Measurements from ENCODE around the gene DDOST.

Gene DDOST

DNA sequence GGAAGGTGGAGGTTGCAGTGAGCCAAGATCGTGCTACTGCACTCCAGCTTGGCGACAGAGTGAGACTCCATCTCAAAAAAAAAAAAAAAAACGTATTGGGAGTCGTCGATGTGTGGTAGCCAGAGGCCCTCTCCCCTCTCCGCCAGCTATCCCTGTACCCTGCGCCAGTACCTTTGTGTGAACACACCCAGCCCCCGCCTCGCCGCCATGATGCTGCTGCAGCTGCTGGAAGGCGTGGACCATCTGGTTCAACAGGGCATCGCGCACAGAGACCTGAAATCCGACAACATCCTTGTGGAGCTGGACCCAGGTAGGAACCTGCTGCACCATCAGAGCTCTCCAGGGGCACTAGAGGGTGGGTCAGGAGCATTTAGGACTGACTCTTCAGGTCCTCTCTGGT is 15.8 kb downstream of the DDOST start:
- Histone ChIP-seq H3K9me2 (replicated peaks; ENCODE audit: control insufficient read depth, low read length) (no peaks in the 10 kb centered on the region), H3K4me3 (ENCODE audit: low read length) (no peak overlapping the region), H3K27me3 (ENCODE audit: control insufficient read depth, low read length) (no peaks in the 10 kb centered on the region), H3F3A (ENCODE audit: control insufficient read depth, insufficient read depth) (no peaks in the 10 kb centered on the region), H3K4me1 (ENCODE audit: control insufficient read depth, low read length) (no peaks in the 10 kb centered on the region), H3K27ac (ENCODE audit: low read depth, low read length) (no peak overlapping the region), H3K4me2 (ENCODE audit: low read length) (no peak overlapping the region), H3K9me3 (ENCODE audit: control insufficient read depth, insufficient read depth, low read length) (no peaks in the 10 kb centered on the region), H3K79me2 (ENCODE audit: control insufficient read depth, low read length) (no peaks in the 10 kb centered on the region), H3K36me3 (ENCODE audit: control insufficient read depth, low read length) (peaks cover 16% of the 10 kb centered on the region), H4K20me1 (ENCODE audit: control insufficient read depth, insufficient read depth, low read depth, low read length) (no peaks in the 10 kb centered on the region)
- TF ChIP-seq, protein P1, sequence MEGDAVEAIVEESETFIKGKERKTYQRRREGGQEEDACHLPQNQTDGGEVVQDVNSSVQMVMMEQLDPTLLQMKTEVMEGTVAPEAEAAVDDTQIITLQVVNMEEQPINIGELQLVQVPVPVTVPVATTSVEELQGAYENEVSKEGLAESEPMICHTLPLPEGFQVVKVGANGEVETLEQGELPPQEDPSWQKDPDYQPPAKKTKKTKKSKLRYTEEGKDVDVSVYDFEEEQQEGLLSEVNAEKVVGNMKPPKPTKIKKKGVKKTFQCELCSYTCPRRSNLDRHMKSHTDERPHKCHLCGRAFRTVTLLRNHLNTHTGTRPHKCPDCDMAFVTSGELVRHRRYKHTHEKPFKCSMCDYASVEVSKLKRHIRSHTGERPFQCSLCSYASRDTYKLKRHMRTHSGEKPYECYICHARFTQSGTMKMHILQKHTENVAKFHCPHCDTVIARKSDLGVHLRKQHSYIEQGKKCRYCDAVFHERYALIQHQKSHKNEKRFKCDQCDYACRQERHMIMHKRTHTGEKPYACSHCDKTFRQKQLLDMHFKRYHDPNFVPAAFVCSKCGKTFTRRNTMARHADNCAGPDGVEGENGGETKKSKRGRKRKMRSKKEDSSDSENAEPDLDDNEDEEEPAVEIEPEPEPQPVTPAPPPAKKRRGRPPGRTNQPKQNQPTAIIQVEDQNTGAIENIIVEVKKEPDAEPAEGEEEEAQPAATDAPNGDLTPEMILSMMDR (IDR thresholded peaks at IDR 0.05; ENCODE audit: low read depth, low read length, poor library complexity, severe bottlenecking): no peak
- no peak for TF ChIP-seq EZH2phosphoT487 (IDR thresholded peaks at IDR 0.05; ENCODE audit: borderline replicate concordance, low read length)

DNA sequence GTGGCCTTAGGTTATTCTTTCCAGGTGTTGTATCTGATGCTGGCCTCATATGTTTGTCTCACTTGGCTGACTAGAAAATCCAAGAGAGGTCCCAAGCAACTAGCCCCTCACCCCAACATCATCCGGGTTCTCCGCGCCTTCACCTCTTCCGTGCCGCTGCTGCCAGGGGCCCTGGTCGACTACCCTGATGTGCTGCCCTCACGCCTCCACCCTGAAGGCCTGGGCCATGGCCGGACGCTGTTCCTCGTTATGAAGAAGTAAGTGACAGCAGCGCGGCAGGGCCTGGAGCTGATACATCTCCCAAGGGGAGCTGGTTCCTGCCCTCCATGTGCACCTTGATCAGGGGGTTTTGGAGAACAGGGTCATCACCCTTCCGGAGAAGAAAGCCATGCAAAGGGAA is 16.8 kb downstream of the DDOST start:
- no peaks in the 10 kb centered on the region for H3K9me3 ChIP-seq (ENCODE audit: control insufficient read depth, insufficient read depth, low read length)

DNA sequence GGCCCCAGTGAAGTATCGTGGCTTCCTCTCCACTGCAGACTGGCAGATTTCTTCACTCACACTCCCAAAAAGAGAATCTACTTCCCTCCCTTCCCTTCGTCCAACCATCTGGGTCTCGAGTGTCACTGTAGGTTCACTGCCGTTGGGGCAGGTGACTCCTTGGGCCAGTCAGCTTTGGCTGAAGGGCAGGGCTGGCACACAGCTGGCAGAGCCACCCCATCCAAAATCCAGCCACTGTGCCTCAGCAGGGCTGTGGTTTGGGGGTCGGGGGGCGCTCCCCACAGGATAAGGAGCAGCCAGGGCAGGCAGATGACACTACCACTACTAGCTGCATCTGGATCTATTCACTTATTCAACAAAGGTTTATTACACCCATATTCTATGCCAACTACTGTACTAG is 18.1 kb downstream of the DDOST start:
- H3K9me2 ChIP-seq (replicated peaks; ENCODE audit: control insufficient read depth, low read length): no peaks in the 10 kb centered on the region
- H4K20me1 ChIP-seq (ENCODE audit: control insufficient read depth, insufficient read depth, low read depth, low read length): no peaks in the 10 kb centered on the region
- H3K9me3 ChIP-seq (ENCODE audit: control insufficient read depth, insufficient read depth, low read length): no peaks in the 10 kb centered on the region
- no peaks in the 10 kb centered on the region for H3K36me3 ChIP-seq (ENCODE audit: control insufficient read depth, low read length)
- H3K27ac ChIP-seq (ENCODE audit: low read depth, low read length): no peak overlapping the region
- no peaks in the 10 kb centered on the region for H3K79me2 ChIP-seq (ENCODE audit: control insufficient read depth, low read length)
- H3K4me1 ChIP-seq (ENCODE audit: control insufficient read depth, low read length): no peaks in the 10 kb centered on the region
- no peak overlapping the region for H3K4me3 ChIP-seq (ENCODE audit: low read length)
- H3F3A ChIP-seq (ENCODE audit: control insufficient read depth, insufficient read depth): no peaks in the 10 kb centered on the region
- TF ChIP-seq, protein P1 (IDR thresholded peaks at IDR 0.05; ENCODE audit: low read depth, low read length, poor library complexity, severe bottlenecking): no peak
- TF ChIP-seq EZH2phosphoT487 (IDR thresholded peaks at IDR 0.05; ENCODE audit: borderline replicate concordance, low read length): no peak
- H3K27me3 ChIP-seq (ENCODE audit: control insufficient read depth, low read length): no peaks in the 10 kb centered on the region
- no peak overlapping the region for H3K4me2 ChIP-seq (ENCODE audit: low read length)

More for the DNA sequence above, 16.8 kb downstream of the DDOST start:
- Histone ChIP-seq H3K36me3 (ENCODE audit: control insufficient read depth, low read length) (peaks cover 9% of the 10 kb centered on the region), H4K20me1 (ENCODE audit: control insufficient read depth, insufficient read depth, low read depth, low read length) (no peaks in the 10 kb centered on the region), H3K4me2 (ENCODE audit: low read length) (no peak overlapping the region), H3K27me3 (ENCODE audit: control insufficient read depth, low read length) (no peaks in the 10 kb centered on the region), H3F3A (ENCODE audit: control insufficient read depth, insufficient read depth) (no peaks in the 10 kb centered on the region), H3K27ac (ENCODE audit: low read depth, low read length) (no peak overlapping the region), H3K9me2 (replicated peaks; ENCODE audit: control insufficient read depth, low read length) (no peaks in the 10 kb centered on the region), H3K4me3 (ENCODE audit: low read length) (no peak overlapping the region), H3K4me1 (ENCODE audit: control insufficient read depth, low read length) (no peaks in the 10 kb centered on the region), H3K79me2 (ENCODE audit: control insufficient read depth, low read length) (no peaks in the 10 kb centered on the region)
- TF ChIP-seq, protein P1 (IDR thresholded peaks at IDR 0.05; ENCODE audit: low read depth, low read length, poor library complexity, severe bottlenecking): no peak
- no peak for TF ChIP-seq EZH2phosphoT487 (IDR thresholded peaks at IDR 0.05; ENCODE audit: borderline replicate concordance, low read length)

DNA sequence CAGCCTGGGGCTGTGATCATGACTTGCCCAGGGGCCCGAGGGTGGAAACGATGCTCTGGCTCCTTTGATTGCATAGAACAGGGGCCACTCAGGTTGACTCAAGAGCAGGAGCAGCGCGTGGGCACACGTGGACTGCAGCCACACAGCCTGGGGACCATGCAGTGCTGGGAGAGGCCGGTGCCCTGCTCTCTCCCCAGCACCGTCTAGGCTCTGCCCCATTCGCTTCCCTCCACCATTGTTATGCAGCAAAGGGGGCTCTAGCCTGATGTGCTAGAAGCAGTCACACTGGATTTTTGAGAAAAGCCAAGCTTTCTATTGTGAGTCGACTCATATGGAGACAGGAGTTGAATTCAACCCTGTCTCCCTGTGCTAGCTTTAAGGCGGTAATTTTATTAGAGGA is 19.2 kb downstream of the DDOST start:
- H3K27me3 ChIP-seq (ENCODE audit: control insufficient read depth, low read length): no peaks in the 10 kb centered on the region
- no peaks in the 10 kb centered on the region for H3K9me3 ChIP-seq (ENCODE audit: control insufficient read depth, insufficient read depth, low read length)
- H3K4me2 ChIP-seq (ENCODE audit: low read length): no peak overlapping the region
- no peak overlapping the region for H3K4me3 ChIP-seq (ENCODE audit: low read length)
- no peak for TF ChIP-seq EZH2phosphoT487 (IDR thresholded peaks at IDR 0.05; ENCODE audit: borderline replicate concordance, low read length)
- TF ChIP-seq, protein P1 (IDR thresholded peaks at IDR 0.05; ENCODE audit: low read depth, low read length, poor library complexity, severe bottlenecking): no peak
- no peaks in the 10 kb centered on the region for H3K9me2 ChIP-seq (replicated peaks; ENCODE audit: control insufficient read depth, low read length)
- no peaks in the 10 kb centered on the region for H3K36me3 ChIP-seq (ENCODE audit: control insufficient read depth, low read length)
- no peaks in the 10 kb centered on the region for H3K4me1 ChIP-seq (ENCODE audit: control insufficient read depth, low read length)
- H3K79me2 ChIP-seq (ENCODE audit: control insufficient read depth, low read length): no peaks in the 10 kb centered on the region
- H3F3A ChIP-seq (ENCODE audit: control insufficient read depth, insufficient read depth): no peaks in the 10 kb centered on the region
- no peaks in the 10 kb centered on the region for H4K20me1 ChIP-seq (ENCODE audit: control insufficient read depth, insufficient read depth, low read depth, low read length)
- no peak overlapping the region for H3K27ac ChIP-seq (ENCODE audit: low read depth, low read length)

Measured in DOHH2 (cell line).